ENCODE measurements around the gene MAP3K21. TPM values are rescaled to one million over a fixed set of nuclear protein-coding genes. Genes with fewer than 3 reads are reported as not detected.

MAP3K21 gene
- polyA plus RNA-seq, 3 donors = 0.38 to 2.7 (median 0.59) TPM

GRCh38 chr1:233366575-233366974, 39.1 kb downstream of the MAP3K21 start:
- Histone ChIP-seq H3K27me3 (ENCODE audit: control insufficient read depth in 2 of 2, insufficient read depth in 2 of 2, low read length in 2 of 2) (no peaks in the 10 kb centered on the region), H3K36me3 (replicated peaks in 1 of 2; ENCODE audit: control insufficient read depth in 1 of 2, insufficient read depth in 2 of 2, low read length in 2 of 2) (peaks cover 0 to 6% of the 10 kb centered on the region in 2 donors), H2AFZ (ENCODE audit: insufficient read depth, low read depth, low read length, poor library complexity, severe bottlenecking) (no peak overlapping the region), H3K79me2 (ENCODE audit: insufficient read depth, low read length) (no peaks in the 10 kb centered on the region), H3K9me3 (replicated peaks in 1 of 2; ENCODE audit: control insufficient read depth in 1 of 2, insufficient read depth in 1 of 2, low read length in 2 of 2) (no peaks in the 10 kb centered on the region), H3K4me2 (replicated peaks; ENCODE audit: extremely low read depth, low read length, poor library complexity, severe bottlenecking) (no peak overlapping the region), H3K4me1 (ENCODE audit: control insufficient read depth in 1 of 2, insufficient read depth in 2 of 2, low read length in 2 of 2) (no peaks in the 10 kb centered on the region), H3K27ac (ENCODE audit: low read depth in 1 of 2, low read length in 2 of 2) (no peak overlapping the region), H3K4me3 (replicated peaks in 1 of 3; ENCODE audit: low read depth in 2 of 3, low read length in 3 of 3) (no peak overlapping the region), H3K9ac (ENCODE audit: insufficient read depth, low read length, poor library complexity, severe bottlenecking) (no peak overlapping the region), H4K20me1 (ENCODE audit: insufficient read depth, low read length) (no peaks in the 10 kb centered on the region)
- Mint-ChIP-seq H3K4me1 (no peaks in the 10 kb centered on the region), H3K36me3 (peaks cover 5 to 11% of the 10 kb centered on the region in 2 donors), H3K9me3 (peaks cover 0 to 2% (median 0%) of the 10 kb centered on the region in 7 donors), H3K27me3 (ENCODE audit: low read depth in 3 of 3) (no peaks in the 10 kb centered on the region), H3K4me3 (no peak overlapping the region), H3K27ac (no peak overlapping the region)
- no peak for DNase-seq
- TF ChIP-seq CTCF (IDR thresholded peaks at IDR 0.05) = no peak
- intact Hi-C loops (cut with micrococcal nuclease) = no loop called here
- no CpG with 5 or more reads among the region's 3 CpGs for WGBS (ENCODE audit: insufficient coverage)

GRCh38 chr1:233367057-233367803, 39.7 kb downstream of the MAP3K21 start:
- Histone ChIP-seq H3K27ac (ENCODE audit: low read depth in 1 of 2, low read length in 2 of 2) (no peak overlapping the region), H3K9me3 (replicated peaks in 1 of 2; ENCODE audit: control insufficient read depth in 1 of 2, insufficient read depth in 1 of 2, low read length in 2 of 2) (no peaks in the 10 kb centered on the region), H3K4me1 (ENCODE audit: control insufficient read depth in 1 of 2, insufficient read depth in 2 of 2, low read length in 2 of 2) (no peaks in the 10 kb centered on the region), H3K4me2 (replicated peaks; ENCODE audit: extremely low read depth, low read length, poor library complexity, severe bottlenecking) (no peak overlapping the region), H3K36me3 (replicated peaks in 1 of 2; ENCODE audit: control insufficient read depth in 1 of 2, insufficient read depth in 2 of 2, low read length in 2 of 2) (peaks cover 0 to 9% of the 10 kb centered on the region in 2 donors), H3K27me3 (ENCODE audit: control insufficient read depth in 2 of 2, insufficient read depth in 2 of 2, low read length in 2 of 2) (no peaks in the 10 kb centered on the region), H3K79me2 (ENCODE audit: insufficient read depth, low read length) (no peaks in the 10 kb centered on the region), H4K20me1 (ENCODE audit: insufficient read depth, low read length) (no peaks in the 10 kb centered on the region), H3K4me3 (replicated peaks in 1 of 3; ENCODE audit: low read depth in 2 of 3, low read length in 3 of 3) (no peak overlapping the region), H2AFZ (ENCODE audit: insufficient read depth, low read depth, low read length, poor library complexity, severe bottlenecking) (no peak overlapping the region), H3K9ac (ENCODE audit: insufficient read depth, low read length, poor library complexity, severe bottlenecking) (no peak overlapping the region)
- no peak for DNase-seq
- WGBS (ENCODE audit: insufficient coverage) = 100% methylated on average over 1 of the region's 6 CpGs
- Mint-ChIP-seq H3K27ac (no peak overlapping the region), H3K36me3 (peaks cover 5 to 12% of the 10 kb centered on the region in 2 donors), H3K4me3 (no peak overlapping the region), H3K4me1 (no peaks in the 10 kb centered on the region), H3K27me3 (ENCODE audit: low read depth in 3 of 3) (no peaks in the 10 kb centered on the region), H3K9me3 (no peaks in the 10 kb centered on the region)
- TF ChIP-seq CTCF (IDR thresholded peaks at IDR 0.05) = no peak
- intact Hi-C loops (cut with micrococcal nuclease) = no loop called here

Data from CD14-positive monocyte (primary cell).